Measurements from ENCODE around the gene TRPM3. TPM values are rescaled to one million over a fixed set of nuclear protein-coding genes. Genes with fewer than 3 reads are reported as not detected.

The TRPM3 gene
- total RNA-seq, 4 donors from 2014 or later, result 0.11 to 1.3 (median 0.21) TPM

GRCh38 chr9:70563431-70564204 lies 557.8 kb downstream of the TRPM3 start:
- H3K4me1 ChIP-seq, result peaks cover 5% of the 10 kb centered on the region
- no peak for DNase-seq (ENCODE audit: low spot score in 2 of 2)
- peak overlapping the region; percentile 59 for H3K27ac ChIP-seq
- TF ChIP-seq POLR2AphosphoS5 (IDR thresholded peaks at IDR 0.05) (no peak), POLR2A (IDR thresholded peaks at IDR 0.05) (no peak), EP300 (IDR thresholded peaks at IDR 0.05) (no peak), CTCF (IDR thresholded peaks at IDR 0.05) (no peak)
- H3K4me3 ChIP-seq, result no peak overlapping the region
- no peaks in the 10 kb centered on the region for H3K27me3 ChIP-seq
- no peaks in the 10 kb centered on the region for H3K36me3 ChIP-seq
- 53% methylated on average over 5 of the region's 5 CpGs for WGBS
- H3K9me3 ChIP-seq, result no peaks in the 10 kb centered on the region

GRCh38 chr9:70563010-70563409 lies 558.4 kb downstream of the TRPM3 start:
- 95% methylated on average over 4 of the region's 4 CpGs for WGBS
- DNase-seq (ENCODE audit: low spot score in 2 of 2), result no peak
- H3K27me3 ChIP-seq, result no peaks in the 10 kb centered on the region
- no peak overlapping the region for H3K4me3 ChIP-seq
- no peaks in the 10 kb centered on the region for H3K36me3 ChIP-seq
- peak overlapping the region; percentile 59 for H3K27ac ChIP-seq
- no peaks in the 10 kb centered on the region for H3K9me3 ChIP-seq
- peaks cover 5% of the 10 kb centered on the region for H3K4me1 ChIP-seq
- TF ChIP-seq CTCF (IDR thresholded peaks at IDR 0.05) (no peak), POLR2A (IDR thresholded peaks at IDR 0.05) (no peak), EP300 (IDR thresholded peaks at IDR 0.05) (no peak), POLR2AphosphoS5 (IDR thresholded peaks at IDR 0.05) (no peak)

GRCh38 chr9:70561786-70562395 lies 559.5 kb downstream of the TRPM3 start:
- H3K4me1 ChIP-seq, result peaks cover 5% of the 10 kb centered on the region
- TF ChIP-seq CTCF (IDR thresholded peaks at IDR 0.05) (no peak), POLR2AphosphoS5 (IDR thresholded peaks at IDR 0.05) (no peak), POLR2A (IDR thresholded peaks at IDR 0.05) (no peak), EP300 (IDR thresholded peaks at IDR 0.05) (no peak)
- H3K9me3 ChIP-seq, result no peaks in the 10 kb centered on the region
- WGBS, result 61% methylated on average over 3 of the region's 3 CpGs
- peak overlapping the region; percentile 59 for H3K27ac ChIP-seq
- no peak overlapping the region for H3K4me3 ChIP-seq
- no peaks in the 10 kb centered on the region for H3K27me3 ChIP-seq
- no peak for DNase-seq (ENCODE audit: low spot score in 2 of 2)
- no peaks in the 10 kb centered on the region for H3K36me3 ChIP-seq

GRCh38 chr9:70561111-70561510 lies 560.3 kb downstream of the TRPM3 start:
- peak overlapping the region; percentile 59 for H3K27ac ChIP-seq
- no peaks in the 10 kb centered on the region for H3K36me3 ChIP-seq
- TF ChIP-seq CTCF (IDR thresholded peaks at IDR 0.05), result no peak
- TF ChIP-seq EP300 (IDR thresholded peaks at IDR 0.05), result no peak
- no peak for TF ChIP-seq POLR2AphosphoS5 (IDR thresholded peaks at IDR 0.05)
- TF ChIP-seq POLR2A (IDR thresholded peaks at IDR 0.05), result no peak
- H3K4me3 ChIP-seq, result no peak overlapping the region
- H3K4me1 ChIP-seq, result peaks cover 5% of the 10 kb centered on the region
- H3K9me3 ChIP-seq, result no peaks in the 10 kb centered on the region
- no peak for DNase-seq (ENCODE audit: low spot score in 2 of 2)
- WGBS, result 82% methylated on average over 4 of the region's 4 CpGs
- no peaks in the 10 kb centered on the region for H3K27me3 ChIP-seq

GRCh38 chr9:70559102-70559501 lies 562.3 kb downstream of the TRPM3 start:
- Histone ChIP-seq H3K36me3 (no peaks in the 10 kb centered on the region), H3K4me3 (no peak overlapping the region), H3K27me3 (no peaks in the 10 kb centered on the region), H3K4me1 (peaks cover 13% of the 10 kb centered on the region), H3K9me3 (no peaks in the 10 kb centered on the region), H3K27ac (no peak overlapping the region)
- no peak for DNase-seq (ENCODE audit: low spot score in 2 of 2)
- no peak for TF ChIP-seq CTCF (IDR thresholded peaks at IDR 0.05)
